ENCODE measurements around the gene BIN1.

GRCh38 chr2:127029350-127030051 lies 77.5 kb downstream of the BIN1 start:
- TF ChIP-seq CTCF (conservative IDR thresholded peaks at IDR 0.05) (no peak), EZH2 (IDR thresholded peaks at IDR 0.05; ENCODE audit: low read depth) (no peak)

All from PC-9 (cell line).